ENCODE data around the gene PGD.
"Not testable (repeated sequence)": the region's sequence is repeated elsewhere in the genome, so short reads cannot be mapped to it uniquely, and the experiment has no call there.

Gene PGD

DNA sequence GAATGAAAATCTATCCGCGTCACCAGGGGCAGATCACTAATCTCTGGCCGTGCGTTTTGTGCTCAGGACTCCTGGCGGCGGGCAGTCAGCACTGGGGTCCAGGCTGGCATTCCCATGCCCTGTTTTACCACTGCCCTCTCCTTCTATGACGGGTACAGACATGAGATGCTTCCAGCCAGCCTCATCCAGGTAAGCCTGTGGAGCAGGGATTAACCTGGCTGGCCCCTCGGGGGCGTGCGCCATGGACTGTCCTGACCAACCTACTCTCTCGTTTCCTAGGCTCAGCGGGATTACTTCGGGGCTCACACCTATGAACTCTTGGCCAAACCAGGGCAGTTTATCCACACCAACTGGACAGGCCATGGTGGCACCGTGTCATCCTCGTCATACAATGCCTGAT is 20.5 kb downstream of the PGD start:
- TF ChIP-seq, protein P1, sequence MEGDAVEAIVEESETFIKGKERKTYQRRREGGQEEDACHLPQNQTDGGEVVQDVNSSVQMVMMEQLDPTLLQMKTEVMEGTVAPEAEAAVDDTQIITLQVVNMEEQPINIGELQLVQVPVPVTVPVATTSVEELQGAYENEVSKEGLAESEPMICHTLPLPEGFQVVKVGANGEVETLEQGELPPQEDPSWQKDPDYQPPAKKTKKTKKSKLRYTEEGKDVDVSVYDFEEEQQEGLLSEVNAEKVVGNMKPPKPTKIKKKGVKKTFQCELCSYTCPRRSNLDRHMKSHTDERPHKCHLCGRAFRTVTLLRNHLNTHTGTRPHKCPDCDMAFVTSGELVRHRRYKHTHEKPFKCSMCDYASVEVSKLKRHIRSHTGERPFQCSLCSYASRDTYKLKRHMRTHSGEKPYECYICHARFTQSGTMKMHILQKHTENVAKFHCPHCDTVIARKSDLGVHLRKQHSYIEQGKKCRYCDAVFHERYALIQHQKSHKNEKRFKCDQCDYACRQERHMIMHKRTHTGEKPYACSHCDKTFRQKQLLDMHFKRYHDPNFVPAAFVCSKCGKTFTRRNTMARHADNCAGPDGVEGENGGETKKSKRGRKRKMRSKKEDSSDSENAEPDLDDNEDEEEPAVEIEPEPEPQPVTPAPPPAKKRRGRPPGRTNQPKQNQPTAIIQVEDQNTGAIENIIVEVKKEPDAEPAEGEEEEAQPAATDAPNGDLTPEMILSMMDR (IDR thresholded peaks at IDR 0.05; ENCODE audit: poor library complexity, severe bottlenecking), result no peak
- H3K9me3 ChIP-seq (ENCODE audit: severe bottlenecking), result no peaks in the 10 kb centered on the region
- H3K36me3 ChIP-seq (ENCODE audit: low read depth), result peaks cover 62% of the 10 kb centered on the region
- H3K27ac ChIP-seq (ENCODE audit: poor library complexity, severe bottlenecking), result no peak overlapping the region
- ATAC-seq (ENCODE audit: low read depth) (no peak), DNase-seq (ENCODE audit: low spot score) (no peak)
- H3K27me3 ChIP-seq (ENCODE audit: insufficient read depth, poor library complexity, severe bottlenecking), result no peaks in the 10 kb centered on the region
- no peaks in the 10 kb centered on the region for H3K4me1 ChIP-seq (ENCODE audit: insufficient read depth, poor library complexity, severe bottlenecking)
- H3K4me3 ChIP-seq (ENCODE audit: severe bottlenecking), result no peak overlapping the region

DNA sequence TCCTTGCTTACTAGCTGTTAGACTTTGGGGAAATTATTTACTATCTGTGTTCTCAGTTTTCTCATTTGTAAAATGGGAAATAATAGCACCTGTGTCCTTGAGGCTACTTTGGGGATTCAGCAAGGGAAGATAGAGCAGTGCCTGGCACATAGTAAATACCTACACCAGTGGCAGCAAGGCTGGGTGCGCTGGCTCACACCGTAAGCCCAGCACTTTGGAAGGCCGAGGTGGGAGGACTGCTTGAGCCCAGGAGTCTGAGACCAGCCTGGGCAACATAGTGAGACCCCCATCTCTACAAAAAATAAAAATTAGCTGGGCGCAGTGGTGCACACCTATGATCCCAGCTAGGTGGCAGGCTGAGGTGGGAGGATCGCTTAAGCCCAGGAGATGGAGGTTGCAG is 22.8 kb downstream of the PGD start:
- no peak overlapping the region for H3K27ac ChIP-seq (ENCODE audit: poor library complexity, severe bottlenecking)
- no peaks in the 10 kb centered on the region for H3K27me3 ChIP-seq (ENCODE audit: insufficient read depth, poor library complexity, severe bottlenecking)
- H3K36me3 ChIP-seq (ENCODE audit: low read depth), result peaks cover 41% of the 10 kb centered on the region
- H3K4me1 ChIP-seq (ENCODE audit: insufficient read depth, poor library complexity, severe bottlenecking), result no peaks in the 10 kb centered on the region
- TF ChIP-seq, protein P1 (IDR thresholded peaks at IDR 0.05; ENCODE audit: poor library complexity, severe bottlenecking), result no peak
- H3K4me3 ChIP-seq (ENCODE audit: severe bottlenecking), result no peak overlapping the region
- no peaks in the 10 kb centered on the region for H3K9me3 ChIP-seq (ENCODE audit: severe bottlenecking)
- ATAC-seq (ENCODE audit: low read depth), result no peak
- no peak for DNase-seq (ENCODE audit: low spot score)

DNA sequence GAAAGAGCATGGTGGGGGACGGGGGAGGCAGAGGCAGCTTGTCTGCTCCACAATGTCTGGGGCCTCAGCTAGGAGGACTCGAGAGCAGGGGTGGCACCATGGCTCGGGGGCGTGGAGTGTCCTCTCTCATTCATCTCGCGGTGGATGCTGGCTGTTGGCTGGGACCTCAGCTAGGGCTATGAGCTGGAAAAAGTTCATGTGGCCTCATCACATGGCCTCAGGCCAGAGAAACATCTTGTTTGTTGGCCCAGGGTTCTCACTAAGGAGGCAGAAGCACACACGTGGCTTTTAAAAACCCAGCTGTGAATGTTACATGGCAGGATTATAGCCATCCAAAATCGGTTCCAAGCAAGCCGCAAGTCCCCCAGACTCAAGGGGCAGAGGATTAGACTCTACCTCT is 25.2 kb downstream of the PGD start:
- Histone ChIP-seq H3K36me3 (ENCODE audit: low read depth) (peaks cover 19% of the 10 kb centered on the region), H3K27me3 (ENCODE audit: insufficient read depth, poor library complexity, severe bottlenecking) (no peaks in the 10 kb centered on the region), H3K27ac (ENCODE audit: poor library complexity, severe bottlenecking) (no peak overlapping the region), H3K9me3 (ENCODE audit: severe bottlenecking) (no peaks in the 10 kb centered on the region), H3K4me1 (ENCODE audit: insufficient read depth, poor library complexity, severe bottlenecking) (no peaks in the 10 kb centered on the region), H3K4me3 (ENCODE audit: severe bottlenecking) (no peak overlapping the region)
- TF ChIP-seq, protein P1 (IDR thresholded peaks at IDR 0.05; ENCODE audit: poor library complexity, severe bottlenecking), result no peak
- DNase-seq (ENCODE audit: low spot score) (no peak), ATAC-seq (ENCODE audit: low read depth) (no peak)

DNA sequence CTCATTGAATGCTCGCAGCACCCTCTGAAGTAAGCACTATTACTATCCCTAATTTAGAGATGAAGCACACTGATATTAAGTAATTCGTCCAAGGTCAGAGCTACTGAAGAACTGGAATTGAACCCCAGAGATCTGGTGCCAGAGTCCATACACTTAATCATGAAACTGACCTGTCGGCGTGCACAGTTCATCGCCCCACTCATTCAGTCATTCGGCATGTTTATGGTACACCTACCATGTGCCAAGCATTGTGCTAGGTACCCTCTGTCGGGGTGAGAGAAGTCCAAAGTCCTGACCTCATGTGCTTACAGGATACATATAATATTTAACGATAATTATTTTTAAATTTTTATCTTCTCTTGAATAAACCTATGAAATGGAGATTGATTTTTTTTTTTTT is 25.8 kb downstream of the PGD start:
- DNase-seq (ENCODE audit: low spot score) (no peak), ATAC-seq (ENCODE audit: low read depth) (no peak)
- Histone ChIP-seq H3K27ac (ENCODE audit: poor library complexity, severe bottlenecking) (no peak overlapping the region), H3K4me1 (ENCODE audit: insufficient read depth, poor library complexity, severe bottlenecking) (no peaks in the 10 kb centered on the region), H3K4me3 (ENCODE audit: severe bottlenecking) (no peak overlapping the region), H3K36me3 (ENCODE audit: low read depth) (peaks cover 15% of the 10 kb centered on the region), H3K27me3 (ENCODE audit: insufficient read depth, poor library complexity, severe bottlenecking) (no peaks in the 10 kb centered on the region), H3K9me3 (ENCODE audit: severe bottlenecking) (no peaks in the 10 kb centered on the region)
- TF ChIP-seq, protein P1 (IDR thresholded peaks at IDR 0.05; ENCODE audit: poor library complexity, severe bottlenecking), result no peak

DNA sequence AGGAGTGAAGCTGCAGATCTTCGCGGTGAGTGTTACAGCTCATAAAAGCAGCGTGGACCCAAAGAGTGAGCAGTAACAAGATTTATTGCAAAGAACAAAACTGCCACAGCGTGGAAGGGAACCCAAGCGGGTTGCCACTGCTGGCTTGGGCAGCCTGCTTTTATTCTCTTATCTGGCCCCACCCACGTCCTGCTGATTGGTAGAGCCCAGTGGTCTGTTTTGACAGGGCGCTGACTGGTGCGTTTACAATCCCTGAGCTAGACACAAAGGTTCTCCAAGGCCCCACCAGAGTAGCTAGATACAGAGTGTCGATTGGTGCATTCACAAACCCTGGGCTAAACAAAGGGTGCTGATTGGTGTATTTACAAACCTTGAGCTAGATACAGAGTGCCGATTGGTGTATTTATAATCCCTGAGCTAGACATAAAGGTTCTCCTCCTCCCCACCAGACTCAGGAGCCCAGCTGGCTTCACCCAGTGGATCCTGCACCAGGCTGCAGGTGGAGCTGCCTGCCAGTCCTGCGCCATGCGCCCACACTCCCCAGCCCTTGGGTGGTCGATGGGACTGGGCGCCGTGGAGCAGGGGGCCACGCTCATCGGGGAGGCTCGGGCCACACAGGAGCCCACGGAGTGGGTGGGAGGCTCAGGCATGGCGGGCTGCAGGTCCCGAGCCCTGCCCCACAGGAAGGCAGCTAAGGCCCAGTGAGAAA is 27.1 kb downstream of the PGD start:
- not testable (repeated sequence) for H3K4me3 ChIP-seq (ENCODE audit: severe bottlenecking); H3K4me1 ChIP-seq (ENCODE audit: insufficient read depth, poor library complexity, severe bottlenecking); DNase-seq (ENCODE audit: low spot score); H3K27me3 ChIP-seq (ENCODE audit: insufficient read depth, poor library complexity, severe bottlenecking); ATAC-seq (ENCODE audit: low read depth); H3K36me3 ChIP-seq (ENCODE audit: low read depth); H3K27ac ChIP-seq (ENCODE audit: poor library complexity, severe bottlenecking); H3K9me3 ChIP-seq (ENCODE audit: severe bottlenecking)

DNA sequence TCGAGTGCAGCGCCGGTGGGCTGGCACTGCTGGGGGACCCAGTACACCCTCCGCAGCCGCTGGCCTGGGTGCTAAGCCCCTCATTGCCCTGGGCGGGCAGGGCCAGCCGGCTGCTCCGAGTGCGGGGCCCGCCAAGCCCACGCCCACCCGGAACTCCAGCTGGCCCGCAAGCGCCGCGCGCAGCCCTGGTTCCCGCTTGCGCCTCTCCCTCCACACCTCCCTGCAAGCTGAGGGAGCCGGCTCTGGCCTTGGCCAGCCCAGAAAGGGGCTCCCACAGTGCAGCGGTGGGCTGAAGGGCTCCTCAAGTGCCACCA is 27.6 kb downstream of the PGD start:
- not testable (repeated sequence) for H3K27me3 ChIP-seq (ENCODE audit: insufficient read depth, poor library complexity, severe bottlenecking); H3K9me3 ChIP-seq (ENCODE audit: severe bottlenecking); ATAC-seq (ENCODE audit: low read depth); H3K27ac ChIP-seq (ENCODE audit: poor library complexity, severe bottlenecking); H3K4me3 ChIP-seq (ENCODE audit: severe bottlenecking); DNase-seq (ENCODE audit: low spot score); H3K4me1 ChIP-seq (ENCODE audit: insufficient read depth, poor library complexity, severe bottlenecking); H3K36me3 ChIP-seq (ENCODE audit: low read depth)
